GM10248 (cell line): ENCODE data around the gene PPL.

ENCODE experiments used
- CTCF ChIA-PET: fragments of 300-600 bp; sonication (Branson Sonifier 250); formaldehyde crosslinking; extraction: SDS; loops from one replicate; lab custom pipeline; 2021; ENCODE audit warnings: antibody characterized with exemption; lab: Yijun Ruan, JAX
- POLR2A ChIA-PET: fragments of 350-650 bp; sonication (Branson Sonifier 250); formaldehyde crosslinking; extraction: SDS; loops from one replicate; lab custom pipeline; 2020; ENCODE audit warnings: antibody characterized with exemption; lab: Yijun Ruan, JAX
- DNase-seq: peaks from one replicate; pipeline ENCODE4 v3.0.0; 2012; ENCODE audit errors: extremely low spot score
- CTCF ChIP-seq: IDR thresholded peaks from 2 replicates; pipeline ENCODE4 v1.5.1; 2012; ENCODE audit warnings: mild to moderate bottlenecking, low read depth; ENCODE audit errors: extremely low read depth, missing control alignments, control extremely low read depth

PPL gene

GRCh38 chr16:4891097-4891885, 45.7 kb downstream of the PPL start:
- POLR2A ChIA-PET: no interaction called here
- CTCF ChIA-PET: no interaction called here
- no peak for TF ChIP-seq CTCF
- DNase-seq: no peak

GRCh38 chr16:4890686-4891085, 46.3 kb downstream of the PPL start:
- TF ChIP-seq CTCF: no peak
- CTCF ChIA-PET: no interaction called here

GRCh38 chr16:4890026-4890425, 46.9 kb downstream of the PPL start:
- CTCF ChIA-PET: no interaction called here
- POLR2A ChIA-PET: no interaction called here
- no peak for TF ChIP-seq CTCF
- DNase-seq: no peak

More at GRCh38 chr16:4890686-4891085, 46.3 kb downstream of the PPL start:
- POLR2A ChIA-PET: no interaction called here
- no peak for DNase-seq

GRCh38 chr16:4888428-4889135, 48.4 kb downstream of the PPL start:
- ChIA-PET POLR2A (no interaction called here), CTCF (interaction anchor here (1.3 kb wide), 1 partner anchor 12 kb away, joined by 5 read pairs; no protein-coding TSS in a partner anchor)
- TF ChIP-seq CTCF: no peak
- DNase-seq: no peak

- CTCF ChIA-PET: interaction anchor here (1.4 kb wide), 1 partner anchor 22 kb away, joined by 3 read pairs; no protein-coding TSS in a partner anchor
- POLR2A ChIA-PET: no interaction called here
- no peak for TF ChIP-seq CTCF
- DNase-seq: no peak
Measured at GRCh38 chr16:4886151-4886550, 50.8 kb downstream of the PPL start.

- TF ChIP-seq CTCF: no peak
- ChIA-PET CTCF (interaction anchor here (1.2 to 1.6 kb wide), 2 partner anchors 9 to 27 kb away, joined by 3 read pairs; no protein-coding TSS in a partner anchor), POLR2A (interaction anchor here (0.6 kb wide), 1 partner anchor 15 kb away, joined by 4 read pairs; no protein-coding TSS in a partner anchor)
- no peak for DNase-seq
Measured at GRCh38 chr16:4884972-4885874, 51.7 kb downstream of the PPL start.
